SK-N-SH treated with all-trans-retinoic acid at 6 μM for 48 hours (cell line): ENCODE measurements around the gene GART.

Experiments used
- ATAC-seq: fragments of 200-7000 bp; cut with Tn5 transposase; 3 replicates; pipeline ENCODE4 v1.9.1; 2020; ENCODE audit warnings: mild to moderate bottlenecking, moderate library complexity
- ARNTL ChIP-seq: fragments of 450-650 bp; formaldehyde crosslinking; IDR thresholded peaks from 2 replicates; pipeline ENCODE4 v1.5.0; 2020; ENCODE audit warnings: low read depth, mild to moderate bottlenecking, moderate library complexity, borderline replicate concordance
- BACH2 ChIP-seq: fragments of 250-450 bp; sonication (Bioruptor Pico); IDR thresholded peaks from 2 replicates; pipeline ENCODE4 v1.9.0; 2021; ENCODE audit warnings: mild to moderate bottlenecking, borderline replicate concordance
- CSRNP3 ChIP-seq: fragments of 250-450 bp; sonication (Bioruptor Pico); IDR thresholded peaks from 2 replicates; pipeline ENCODE4 v1.5.1; 2021; ENCODE audit warnings: mild to moderate bottlenecking, moderate library complexity
- ESRRG ChIP-seq: fragments of 250-450 bp; sonication (Bioruptor Pico); IDR thresholded peaks from 2 replicates; pipeline ENCODE4 v1.6.1; 2021; ENCODE audit warnings: mild to moderate bottlenecking
- OSR1 ChIP-seq: fragments of 250-450 bp; sonication (Bioruptor Pico); IDR thresholded peaks from 2 replicates; pipeline ENCODE4 v1.8.0; 2022; ENCODE audit warnings: moderate library complexity, mild to moderate bottlenecking, inconsistent platforms
- PATZ1 ChIP-seq: fragments of 250-450 bp; sonication (Bioruptor Pico); IDR thresholded peaks from 2 replicates; pipeline ENCODE4 v1.8.0; 2020; ENCODE audit warnings: mild to moderate bottlenecking, moderate library complexity, borderline replicate concordance
- POU6F1 ChIP-seq: fragments of 250-450 bp; sonication (Bioruptor Pico); IDR thresholded peaks from 2 replicates; pipeline ENCODE4 v1.8.0; 2021; ENCODE audit warnings: low read depth, mild to moderate bottlenecking, moderate library complexity, borderline replicate concordance
- PPARA ChIP-seq: fragments of 250-450 bp; sonication (Bioruptor Pico); IDR thresholded peaks from 2 replicates; pipeline ENCODE4 v1.5.0; 2020; ENCODE audit warnings: mild to moderate bottlenecking, borderline replicate concordance
- RARB ChIP-seq: fragments of 250-450 bp; sonication (Bioruptor Pico); IDR thresholded peaks from 2 replicates; pipeline ENCODE4 v1.8.0; 2021; ENCODE audit warnings: mild to moderate bottlenecking, moderate library complexity
- SNAI2 ChIP-seq: fragments of 250-450 bp; sonication (Bioruptor Pico); IDR thresholded peaks from 2 replicates; pipeline ENCODE4 v1.5.0; 2020; ENCODE audit warnings: mild to moderate bottlenecking, moderate library complexity
- TCF4 ChIP-seq: fragments of 250-450 bp; sonication (Bioruptor Pico); IDR thresholded peaks from 2 replicates; pipeline ENCODE4 v1.8.0; 2021; ENCODE audit warnings: mild to moderate bottlenecking, moderate library complexity, borderline replicate concordance
- TOX ChIP-seq: fragments of 250-450 bp; sonication (Bioruptor Pico); IDR thresholded peaks from 2 replicates; pipeline ENCODE4 v1.8.0; 2021; ENCODE audit warnings: mild to moderate bottlenecking, moderate library complexity, borderline replicate concordance
- TSHZ2 ChIP-seq: fragments of 250-450 bp; sonication (Bioruptor Pico); IDR thresholded peaks from 2 replicates; pipeline ENCODE4 v1.5.0; 2020; ENCODE audit warnings: mild to moderate bottlenecking, moderate library complexity
- ZFP30 ChIP-seq: fragments of 450-650 bp; formaldehyde crosslinking; IDR thresholded peaks from 2 replicates; pipeline ENCODE4 v1.5.0; 2022; ENCODE audit warnings: mild to moderate bottlenecking, moderate library complexity
- ZNF565 ChIP-seq: fragments of 450-650 bp; formaldehyde crosslinking; conservative IDR thresholded peaks from 2 replicates; pipeline ENCODE4 v1.5.0; 2020; ENCODE audit warnings: low read depth, mild to moderate bottlenecking, moderate library complexity
- ZNF70 ChIP-seq: fragments of 450-650 bp; formaldehyde crosslinking; IDR thresholded peaks from 2 replicates; pipeline ENCODE4 v1.5.0; 2020; ENCODE audit warnings: mild to moderate bottlenecking, moderate library complexity
- ZNF8 ChIP-seq: fragments of 450-650 bp; formaldehyde crosslinking; IDR thresholded peaks from 2 replicates; pipeline ENCODE4 v1.5.0; 2020; ENCODE audit warnings: mild to moderate bottlenecking, moderate library complexity

GART gene

GRCh38 chr21:33514229-33514628 is 27.7 kb downstream of the GART start:
- ATAC-seq, result no peak
- TF ChIP-seq ZNF70 (CRISPR knock-in tag) (no peak), ESRRG (no peak), CSRNP3 (no peak), ZNF565 (CRISPR knock-in tag) (no peak), TSHZ2 (no peak), TCF4 (CRISPR knock-in tag) (no peak), POU6F1 (CRISPR knock-in tag) (no peak), OSR1 (CRISPR knock-in tag) (no peak), PPARA (CRISPR knock-in tag) (no peak), SNAI2 (CRISPR knock-in tag) (no peak), BACH2 (CRISPR knock-in tag) (no peak)

GRCh38 chr21:33512481-33512880 is 29.4 kb downstream of the GART start:
- TF ChIP-seq TSHZ2 (no peak), SNAI2 (CRISPR knock-in tag) (no peak), ZFP30 (no peak), ARNTL (CRISPR knock-in tag) (no peak), POU6F1 (CRISPR knock-in tag) (no peak), TOX (CRISPR knock-in tag) (no peak), PPARA (CRISPR knock-in tag) (no peak), ZNF565 (CRISPR knock-in tag) (no peak), PATZ1 (CRISPR knock-in tag) (no peak)
- no peak for ATAC-seq

GRCh38 chr21:33511639-33512038 is 30.3 kb downstream of the GART start:
- no peak for ATAC-seq
- TF ChIP-seq ARNTL (CRISPR knock-in tag) (no peak), SNAI2 (CRISPR knock-in tag) (no peak), RARB (no peak), PPARA (CRISPR knock-in tag) (no peak), BACH2 (CRISPR knock-in tag) (no peak), PATZ1 (CRISPR knock-in tag) (no peak), ZNF70 (CRISPR knock-in tag) (no peak), ZNF8 (CRISPR knock-in tag) (no peak)
- TF ChIP-seq, all 23 proteins: peak for 0
